ENCODE measurements around the gene GNG3.
"Not testable (repeated sequence)": the region's sequence is repeated elsewhere in the genome, so short reads cannot be mapped to it uniquely, and the experiment has no call there.

Gene GNG3

DNA sequence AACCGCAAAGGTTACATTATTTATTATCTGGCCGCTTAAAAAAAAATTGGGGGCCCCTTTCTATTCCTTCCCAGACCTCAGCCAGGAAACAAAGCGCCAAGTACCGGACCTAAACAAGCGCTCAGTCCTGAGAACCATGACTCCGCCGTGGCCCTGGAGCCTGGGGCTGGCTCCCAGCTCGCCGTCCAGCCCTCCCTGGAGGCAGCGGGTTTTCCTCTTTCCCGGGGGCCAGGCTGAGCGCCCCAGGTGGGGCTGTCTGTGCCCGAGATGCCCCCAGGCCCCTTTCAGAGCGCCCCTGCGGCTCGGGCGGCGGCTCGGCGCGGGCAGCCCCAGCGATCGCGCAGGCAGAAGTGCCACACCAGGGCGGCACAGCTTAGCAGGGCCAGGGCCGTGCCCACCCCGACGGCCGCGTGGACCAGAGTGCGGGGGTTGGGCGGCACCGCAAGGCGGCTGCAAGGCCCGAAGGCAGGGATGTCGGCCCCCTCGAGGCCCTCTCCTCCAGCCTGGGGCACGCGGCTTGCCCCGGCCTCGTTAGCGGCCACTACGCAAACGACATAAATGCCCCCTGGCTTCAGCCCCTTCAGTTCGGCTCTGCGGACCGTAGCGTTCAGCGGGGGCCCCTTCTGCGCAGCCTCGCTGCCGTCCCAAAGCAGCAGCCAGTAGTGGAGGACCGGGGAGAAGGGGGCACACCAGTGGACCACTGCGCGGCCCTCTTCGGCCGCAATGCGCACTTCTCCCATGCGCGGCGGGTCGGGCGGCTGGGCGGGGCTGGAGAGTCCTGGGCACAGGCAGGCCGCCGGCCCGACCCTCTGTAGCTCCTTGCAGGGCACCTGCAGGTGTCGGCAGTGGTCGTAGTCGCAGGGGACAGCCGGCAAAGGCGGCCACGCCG is 19.7 kb upstream of the GNG3 start:
- no peak for DNase-seq (ENCODE audit: low spot score)

DNA sequence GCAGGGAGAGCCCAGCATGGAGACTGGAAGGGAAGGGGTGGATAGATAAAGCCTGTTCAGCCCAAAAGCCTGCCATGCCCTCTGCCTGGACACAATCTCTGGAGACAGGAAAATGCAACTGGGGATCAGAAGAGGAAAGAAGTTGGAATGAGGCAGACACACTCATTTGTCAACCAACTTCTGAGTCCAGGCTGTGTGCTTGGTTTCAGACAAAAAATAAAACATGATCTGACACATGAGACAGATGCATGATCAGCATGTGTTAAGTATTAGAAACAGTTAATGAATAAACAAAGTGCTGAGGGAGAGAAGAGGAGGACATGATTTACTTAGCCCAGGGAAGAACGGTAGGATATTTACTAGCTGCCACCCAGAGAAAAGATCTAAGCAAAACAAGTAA is 19.0 kb upstream of the GNG3 start:
- DNase-seq (ENCODE audit: low spot score): peak; percentile 24

GRCh38 chr11:62689421-62690183 is 17.9 kb upstream of the GNG3 start, which contains the start of gene LRRN4CL:
Gene LRRN4CL, minus strand, starts transcription at chr11:62689530. Its CDS starts 1,022 bp downstream, at chr11:62688508.
- DNase-seq (ENCODE audit: low spot score): no peak

GRCh38 chr11:62693624-62694023 is 13.9 kb upstream of the GNG3 start:
- DNase-seq (ENCODE audit: low spot score): not testable (repeated sequence)

DNA sequence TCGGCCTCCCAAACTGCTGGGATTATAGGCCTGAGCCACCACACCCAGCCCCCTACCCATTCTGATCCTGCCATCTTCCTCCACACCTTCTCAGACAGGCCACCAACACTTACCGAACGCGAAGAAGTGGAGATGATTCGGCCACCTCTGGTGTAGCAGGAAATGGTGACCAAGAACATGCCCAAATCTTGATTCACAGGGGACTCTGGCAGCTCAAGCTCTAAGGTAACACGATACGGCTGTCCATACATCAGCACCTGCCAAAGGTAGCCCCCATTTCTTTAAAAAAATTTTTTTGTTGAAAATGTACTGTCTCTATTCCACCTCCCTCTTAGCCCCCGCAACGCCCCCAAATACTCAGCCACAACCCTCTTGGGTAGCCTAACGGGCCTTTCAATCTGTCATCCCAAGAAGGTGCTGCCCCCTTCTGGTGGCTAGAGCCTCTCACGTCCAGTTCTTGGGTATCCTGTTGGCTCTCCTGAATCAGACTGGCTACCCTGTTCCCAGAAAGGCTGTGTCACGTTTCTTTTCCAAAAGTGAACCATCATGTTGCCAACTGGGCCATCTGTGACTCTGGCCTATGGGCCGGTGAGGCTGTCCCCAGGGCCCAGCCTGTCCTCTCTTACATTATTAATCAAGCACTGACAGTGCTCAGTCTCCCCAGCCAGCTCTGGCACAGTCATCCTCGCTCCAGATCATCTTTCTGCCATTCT is 12.9 kb upstream of the GNG3 start:
- DNase-seq (ENCODE audit: low spot score): peak; percentile 70

- DNase-seq (ENCODE audit: low spot score): no peak
Observed at GRCh38 chr11:62702246-62702645, 5.2 kb upstream of the GNG3 start.

DNA sequence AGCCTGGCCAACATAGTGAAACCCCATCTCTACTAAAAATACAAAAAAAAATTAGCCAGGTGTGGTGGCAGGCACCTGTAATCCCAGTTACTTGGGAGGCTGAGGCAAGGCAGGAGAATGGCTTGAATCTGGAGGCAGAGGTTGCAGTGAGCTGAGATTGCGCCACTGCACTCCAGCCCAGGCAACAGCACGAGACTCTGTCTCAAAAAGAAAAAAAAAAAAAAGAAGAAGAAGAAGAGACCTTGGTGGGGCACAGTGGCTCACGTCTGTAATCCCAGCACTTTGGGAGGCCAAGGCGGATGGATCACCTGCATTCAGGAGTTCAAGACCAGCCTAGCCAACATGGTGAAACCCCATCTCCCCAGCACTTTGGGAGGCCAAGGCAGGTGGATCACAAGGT is 3.6 kb upstream of the GNG3 start:
- not testable (repeated sequence) for DNase-seq (ENCODE audit: low spot score)

DNA sequence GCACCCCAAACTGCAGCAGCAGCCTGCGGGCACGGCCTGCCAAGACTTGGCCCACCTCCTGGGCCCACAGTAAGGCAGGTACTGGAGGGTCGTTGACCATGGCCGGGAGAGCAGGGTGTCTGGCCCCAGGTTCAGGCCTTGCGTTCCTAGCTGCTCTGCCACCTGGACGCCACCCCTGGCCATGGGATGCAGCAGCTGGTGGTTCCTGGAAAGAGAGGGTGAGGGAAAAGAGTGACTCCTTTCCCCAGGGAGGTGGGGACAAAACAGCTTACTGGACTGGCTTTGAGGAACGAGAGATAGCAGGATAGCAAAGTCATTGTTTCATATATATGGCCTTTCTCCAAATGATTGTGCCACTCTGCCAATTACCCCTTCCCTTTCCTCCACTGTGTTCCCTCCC is 2.1 kb upstream of the GNG3 start:
- DNase-seq (ENCODE audit: low spot score): peak; percentile 59

GRCh38 chr11:62705880-62706849 is 1.3 kb upstream of the GNG3 start:
- DNase-seq (ENCODE audit: low spot score): peak; percentile 96

- DNase-seq (ENCODE audit: low spot score): no peak
Observed at GRCh38 chr11:62706850-62707247, 627 bp upstream of the GNG3 start.

GRCh38 chr11:62708392-62708791 is 916 bp downstream of the GNG3 start:
- no peak for DNase-seq (ENCODE audit: low spot score)

- DNase-seq (ENCODE audit: low spot score): no peak
Observed at GRCh38 chr11:62708793-62709192, 1.3 kb downstream of the GNG3 start.

GRCh38 chr11:62709247-62710000 is 1.9 kb downstream of the GNG3 start:
- DNase-seq (ENCODE audit: low spot score): peak; percentile 97

- DNase-seq (ENCODE audit: low spot score): no peak
Observed at GRCh38 chr11:62710001-62710345, 2.5 kb downstream of the GNG3 start.

DNA sequence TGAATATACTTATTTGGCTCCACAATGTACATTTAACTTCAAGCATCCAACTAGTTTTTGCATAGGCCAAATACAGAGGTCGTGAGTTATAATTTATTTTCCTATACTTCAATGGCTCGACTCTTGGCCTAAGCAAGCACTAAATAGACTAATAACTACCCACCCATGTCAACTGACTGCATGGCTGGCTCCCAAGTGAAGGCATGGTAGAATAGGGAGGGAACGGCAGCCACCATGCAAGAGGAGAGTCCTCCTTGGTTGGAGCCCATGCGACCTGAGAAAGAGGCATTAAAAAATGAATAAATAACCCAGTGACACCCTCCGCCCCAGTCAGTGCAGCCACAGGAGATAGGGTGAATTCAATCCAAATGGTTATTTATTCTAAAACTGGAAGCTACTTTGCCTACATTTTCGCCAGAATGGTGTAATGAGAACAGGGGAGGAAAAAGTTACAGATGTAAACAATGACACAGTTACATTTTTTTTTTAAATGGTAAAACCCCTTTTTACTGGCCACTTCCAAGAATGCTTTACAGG is 4.9 kb downstream of the GNG3 start:
- no peak for DNase-seq (ENCODE audit: low spot score)

DNA sequence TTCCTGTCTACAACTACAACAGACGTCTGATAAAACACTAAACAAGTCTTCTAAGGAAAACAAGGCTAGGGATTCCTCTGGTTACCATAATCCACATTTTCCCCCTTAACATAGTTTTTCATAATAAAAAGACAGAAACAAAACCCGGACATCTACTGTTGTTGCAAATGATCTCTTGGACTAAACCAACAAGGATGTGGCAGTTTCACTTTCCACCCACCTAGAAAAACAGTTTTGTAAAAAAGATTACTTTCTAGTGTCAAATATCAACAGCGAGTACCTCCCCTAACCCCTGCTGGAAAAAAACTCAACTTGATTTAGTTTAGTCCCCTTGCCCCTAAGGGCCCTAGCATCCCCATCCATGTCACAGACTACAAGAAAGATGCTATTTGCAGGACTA is 5.4 kb downstream of the GNG3 start:
- DNase-seq (ENCODE audit: low spot score): no peak

- DNase-seq (ENCODE audit: low spot score): peak; percentile 84
Observed at GRCh38 chr11:62713343-62713742, 5.9 kb downstream of the GNG3 start.

DNA sequence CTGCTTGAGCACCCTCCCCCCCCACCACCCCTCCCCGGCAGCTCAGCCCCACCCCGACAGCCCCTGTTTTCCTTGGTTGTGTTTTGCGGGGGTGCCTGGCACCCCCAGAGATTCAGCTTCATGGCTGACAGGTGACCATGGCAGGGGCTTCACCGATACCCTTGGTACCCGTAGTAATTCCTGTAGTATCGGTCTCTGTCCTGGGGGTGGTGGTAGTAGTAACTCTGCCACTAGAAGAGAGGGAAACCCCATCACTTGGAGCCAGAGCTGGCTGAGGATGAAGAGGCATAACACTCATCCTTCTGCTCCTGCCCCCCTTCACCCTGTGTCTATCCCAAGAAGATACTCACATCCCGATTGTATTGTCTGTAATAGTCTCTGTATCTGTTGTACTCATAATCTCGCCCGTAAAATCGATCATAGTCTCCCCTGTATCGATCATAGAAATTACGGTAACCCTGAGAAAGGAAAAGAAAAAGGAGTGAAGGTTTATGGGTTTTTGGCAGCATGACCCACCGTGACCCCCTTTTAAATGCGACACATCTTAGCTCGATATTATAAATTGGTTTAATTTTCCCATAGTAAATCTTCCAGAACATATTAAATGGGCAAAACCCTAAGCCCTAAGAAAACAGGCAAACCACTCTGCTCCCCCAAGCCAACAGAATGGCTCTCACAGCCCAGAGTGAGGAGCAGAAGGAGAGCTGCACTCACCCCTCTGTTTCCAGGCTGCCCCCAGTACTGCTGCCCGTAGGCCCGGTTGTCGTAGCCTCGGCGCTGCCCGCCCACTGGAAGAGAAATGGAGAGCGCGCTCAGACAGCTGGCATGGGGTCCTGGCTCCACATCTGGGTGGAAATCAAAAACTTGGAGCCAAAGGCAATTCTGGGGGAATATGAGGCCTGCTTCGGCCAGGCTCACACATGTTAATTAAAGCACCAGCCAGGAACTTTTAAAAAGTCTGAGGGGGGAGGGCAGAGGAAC is 8.0 kb downstream of the GNG3 start:
- no peak for DNase-seq (ENCODE audit: low spot score)

- DNase-seq (ENCODE audit: low spot score): no peak
Observed at GRCh38 chr11:62716206-62716605, 8.7 kb downstream of the GNG3 start.
